Activated CD8-positive, alpha-beta memory T cell treated with anti-CD3 and anti-CD28 coated beads for 36 hours (primary cell): ENCODE results near the gene EEF1AKMT3. TPM values are rescaled to one million over a fixed set of nuclear protein-coding genes. Genes with fewer than 3 reads are reported as not detected.
"Not testable (repeated sequence)": the region's sequence is repeated elsewhere in the genome, so short reads cannot be mapped to it uniquely, and the experiment has no call there.

Source experiments
- CTCF ChIA-PET: fragments of 350-600 bp; sonication (Branson Sonifier 250); formaldehyde crosslinking; loops from one replicate; lab custom pipeline; 2021; ENCODE audit warnings: antibody characterized with exemption; lab: Charles Lee
- POLR2A ChIA-PET: fragments of 350-600 bp; sonication (Branson Sonifier 250); formaldehyde crosslinking; loops from one replicate; lab custom pipeline; 2021; ENCODE audit warnings: antibody characterized with exemption; lab: Charles Lee
- total RNA-seq, 2 experiments: library from RNA; stranded (reverse); gene quantifications; one replicate each; pipeline ENCODE4 v1.2.3, GENCODE V29; 2021

Gene EEF1AKMT3
- total RNA-seq, 2 experiments from 2014 or later, result 4.2 to 5.0 TPM

DNA sequence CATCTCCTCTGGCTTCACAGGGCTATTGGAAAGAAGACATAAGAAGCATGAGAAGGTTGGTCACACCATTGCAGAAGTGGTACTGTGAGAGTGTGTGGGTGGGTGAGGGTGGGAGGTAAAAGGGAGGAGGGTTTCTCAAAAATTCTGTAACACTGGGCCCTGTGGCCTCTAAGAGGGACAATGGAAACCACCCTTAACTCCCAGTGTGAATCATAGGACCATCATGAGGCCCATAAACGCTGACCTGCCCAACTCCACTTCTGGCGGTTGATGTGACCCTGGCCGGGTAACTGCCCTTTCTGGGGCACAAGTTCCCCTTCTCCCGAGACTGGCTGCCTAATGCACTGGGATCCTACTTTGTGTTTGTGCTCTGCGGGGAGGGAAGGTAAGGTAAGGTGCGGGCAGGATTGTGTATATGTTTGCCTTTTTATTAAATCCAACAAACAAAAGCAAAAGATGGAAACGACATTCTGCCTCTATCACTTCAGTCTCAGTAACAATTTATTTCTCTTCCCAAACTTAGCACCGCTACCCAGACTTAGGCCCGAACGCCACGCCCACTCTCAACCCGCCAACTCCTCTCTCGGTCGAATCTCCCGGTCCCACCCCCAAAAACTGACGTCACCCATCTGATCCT is 1.1 kb upstream of the EEF1AKMT3 start:
- ChIA-PET POLR2A (interaction anchor here (0.7 to 1.0 kb wide), 3 partner anchors 10 to 141 kb away, joined by 3 to 6 read pairs (median 3); no protein-coding TSS in a partner anchor), CTCF (interaction anchor here (0.8 to 1.6 kb wide), 4 partner anchors 12 to 134 kb away, joined by 4 to 6 read pairs (median 6); partner anchors contain the start of gene TSFM)

DNA sequence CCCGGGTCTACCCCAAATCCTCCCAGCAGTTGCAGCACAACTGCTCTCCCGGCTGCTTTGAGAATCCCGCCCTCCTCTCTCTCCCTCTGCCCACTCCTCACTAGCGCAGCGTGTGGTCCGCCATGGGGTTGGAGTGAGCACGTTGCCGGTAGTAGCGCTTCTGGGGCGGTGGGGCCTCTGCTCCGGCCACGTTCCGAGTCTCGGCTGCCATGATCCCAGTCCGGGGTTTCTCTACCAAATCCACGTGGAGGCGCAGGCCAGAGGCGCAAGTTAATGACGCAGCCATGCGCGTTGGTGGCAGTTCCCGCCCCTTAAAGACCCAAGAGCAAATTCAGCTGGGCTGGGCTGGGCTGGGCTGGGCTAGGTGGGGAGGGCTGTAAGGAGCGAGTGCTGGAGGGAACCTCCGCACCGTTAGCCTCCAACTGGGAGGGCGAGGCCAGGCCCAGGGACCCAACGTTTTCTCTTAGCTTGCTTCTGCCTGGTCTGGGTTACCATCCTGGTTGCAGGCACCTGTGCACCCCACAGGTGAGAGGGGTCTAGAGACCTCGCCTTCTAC is 463 bp upstream of the EEF1AKMT3 start, which contains the start of gene METTL1:
Gene METTL1 (minus strand): TSS at position 233 of the 556 bp plus-strand sequence. CDS start 22 bp downstream, at position 211.
- POLR2A ChIA-PET, result interaction anchor here (0.6 to 1.5 kb wide), 6 partner anchors 9 to 169 kb away, joined by 3 to 6 read pairs (median 4); partner anchors contain the start of gene ATP23

DNA sequence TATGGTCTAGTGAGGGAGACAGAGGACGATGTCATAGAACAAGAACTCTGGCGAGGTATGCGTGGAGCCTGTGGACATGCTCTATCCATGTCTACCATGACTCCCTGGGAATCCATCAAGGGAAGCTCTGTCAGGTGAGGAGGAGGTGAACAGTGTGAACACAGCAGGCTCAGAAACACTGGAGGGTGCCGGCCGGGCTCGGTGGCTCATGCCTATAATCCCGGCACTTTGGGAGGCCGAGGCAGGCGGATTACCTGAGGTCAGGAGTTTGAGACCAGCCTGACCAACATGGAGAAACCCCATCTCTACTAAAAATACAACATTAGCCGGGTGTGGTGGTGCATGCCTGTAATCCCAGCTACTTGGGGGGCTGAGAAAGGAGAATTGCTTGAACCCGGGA is 2.2 kb downstream of the EEF1AKMT3 start:
- CTCF ChIA-PET, result interaction anchor here (0.6 kb wide), 1 partner anchor 99 kb away, joined by 4 read pairs; no protein-coding TSS in a partner anchor
- POLR2A ChIA-PET, result not testable (repeated sequence)

More for the DNA sequence above, 463 bp upstream of the EEF1AKMT3 start, which contains the start of gene METTL1:
- CTCF ChIA-PET, result interaction anchor here (0.8 to 1.5 kb wide), 3 partner anchors 11 to 133 kb away, joined by 5 to 6 read pairs (median 6); partner anchors contain the start of gene TSFM

DNA sequence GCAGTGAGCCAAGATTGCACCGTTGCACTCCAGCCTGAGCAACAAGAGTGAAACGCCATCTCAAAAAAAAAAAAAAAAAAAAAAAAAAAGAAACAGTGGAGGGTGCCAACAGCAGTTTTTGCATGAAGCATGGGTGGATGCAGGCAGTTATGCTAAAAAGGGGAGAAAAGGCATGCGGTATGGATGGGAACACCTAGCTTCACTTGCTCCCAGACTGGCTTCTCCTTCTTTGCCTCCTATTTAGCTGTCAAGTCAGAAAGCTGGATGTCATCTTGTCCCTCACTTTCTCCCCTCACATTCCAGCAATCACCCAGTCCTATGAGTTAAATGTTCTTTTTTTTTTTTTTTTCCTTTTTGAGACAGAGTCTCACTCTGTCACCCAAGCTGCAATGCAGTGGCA is 2.6 kb downstream of the EEF1AKMT3 start:
- ChIA-PET POLR2A (no interaction called here), CTCF (interaction anchor here (0.6 to 1.3 kb wide), 2 partner anchors 18 to 98 kb away, joined by 4 to 6 read pairs; no protein-coding TSS in a partner anchor)

DNA sequence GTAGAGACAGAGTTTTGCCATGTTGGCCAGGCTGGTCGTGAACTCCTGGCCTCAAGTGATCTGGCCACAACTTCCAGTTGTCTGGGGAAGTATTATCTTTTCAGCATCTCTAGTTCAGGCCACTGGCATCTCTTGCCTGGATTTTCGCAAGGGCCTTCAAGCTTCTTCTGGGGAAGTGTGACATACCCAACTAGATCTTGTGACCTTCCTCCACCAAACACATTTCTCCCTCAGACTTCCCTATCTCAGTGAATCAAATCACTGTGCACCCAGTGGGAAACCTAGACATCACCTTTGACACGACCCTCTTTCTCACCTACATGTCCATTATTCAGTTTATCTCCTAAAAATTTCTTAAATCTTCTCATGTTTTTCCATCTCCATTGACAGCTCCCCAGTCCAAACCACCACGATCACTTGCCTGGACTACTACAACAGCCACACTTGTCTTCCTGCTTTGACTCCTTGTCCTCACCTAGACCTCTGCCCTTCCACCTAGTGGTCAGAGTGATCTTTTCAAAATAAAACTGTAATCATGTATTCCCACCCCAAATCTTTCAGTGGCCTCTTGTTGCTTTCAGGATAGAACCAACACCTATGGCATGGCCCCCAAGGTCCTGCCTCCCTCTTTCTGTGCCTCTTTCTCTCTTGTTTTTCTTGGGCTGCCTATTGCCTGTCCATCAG is 3.3 kb downstream of the EEF1AKMT3 start:
- POLR2A ChIA-PET, result no interaction called here
- CTCF ChIA-PET, result interaction anchor here (1.3 to 2.1 kb wide), 2 partner anchors 10 to 19 kb away, joined by 6 to 11 read pairs; no protein-coding TSS in a partner anchor

DNA sequence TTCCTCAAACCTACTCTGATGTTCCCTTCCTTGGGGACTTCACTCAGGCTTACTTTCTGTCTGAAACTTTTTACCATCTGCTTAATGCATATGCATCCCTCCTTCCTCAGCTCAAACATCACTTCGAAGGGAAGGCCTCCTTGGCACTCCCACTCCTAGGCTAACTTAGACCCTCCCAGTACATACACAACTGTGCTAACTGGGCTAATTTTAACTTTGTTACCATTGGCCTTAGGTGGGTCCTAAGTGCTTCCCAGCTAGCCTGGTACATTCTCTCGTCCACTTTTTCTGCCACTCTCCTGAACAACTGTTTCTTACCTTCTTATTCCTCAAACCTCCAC is 3.8 kb downstream of the EEF1AKMT3 start:
- ChIA-PET POLR2A (no interaction called here), CTCF (interaction anchor here (1.3 to 2.1 kb wide), 2 partner anchors 11 to 20 kb away, joined by 6 to 11 read pairs; no protein-coding TSS in a partner anchor)

DNA sequence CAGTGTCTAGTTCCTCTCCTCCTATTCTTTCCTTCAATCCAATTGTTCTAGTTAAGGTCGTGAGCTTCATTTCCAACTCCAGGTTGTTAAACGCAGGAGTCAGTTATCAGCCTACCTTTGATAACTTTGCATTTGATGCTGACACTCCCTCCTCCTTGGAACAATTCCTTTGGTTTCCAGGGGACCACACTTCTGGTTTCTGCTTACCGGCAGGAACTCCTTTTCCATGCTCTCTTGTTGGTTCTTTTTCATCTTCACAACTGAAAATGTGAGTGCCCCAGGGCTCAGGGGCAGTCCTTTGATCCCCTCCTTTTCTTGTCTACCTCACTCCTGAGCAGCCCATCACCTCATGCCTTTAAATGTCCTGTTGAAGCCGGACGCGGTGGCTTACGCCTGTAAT is 5.0 kb downstream of the EEF1AKMT3 start:
- CTCF ChIA-PET, result interaction anchor here (0.7 to 2.1 kb wide), 2 partner anchors 12 to 156 kb away, joined by 3 to 11 read pairs; no protein-coding TSS in a partner anchor
- POLR2A ChIA-PET, result no interaction called here

DNA sequence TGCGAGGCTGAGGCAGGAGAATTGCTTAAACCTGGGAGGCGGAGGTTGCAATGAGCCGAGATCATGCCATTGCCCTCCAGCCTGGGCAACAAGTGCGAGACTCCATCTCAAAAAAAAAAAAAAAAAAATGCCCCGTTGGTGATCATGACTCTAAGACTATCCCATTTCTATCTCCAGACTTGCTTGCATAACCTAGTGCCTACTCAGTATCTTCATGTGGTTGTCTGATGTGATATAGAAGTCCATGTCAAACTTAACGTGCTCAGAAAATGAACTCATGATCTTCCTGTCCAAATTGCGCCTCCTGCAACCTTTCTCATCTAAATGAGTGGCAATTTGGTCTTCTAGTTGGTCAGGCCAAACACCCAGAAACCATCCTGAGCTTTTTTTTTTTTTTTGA is 5.5 kb downstream of the EEF1AKMT3 start:
- POLR2A ChIA-PET, result no interaction called here
- CTCF ChIA-PET, result interaction anchor here (0.7 to 2.1 kb wide), 4 partner anchors 13 to 1877 kb away, joined by 3 to 11 read pairs (median 3); no protein-coding TSS in a partner anchor

DNA sequence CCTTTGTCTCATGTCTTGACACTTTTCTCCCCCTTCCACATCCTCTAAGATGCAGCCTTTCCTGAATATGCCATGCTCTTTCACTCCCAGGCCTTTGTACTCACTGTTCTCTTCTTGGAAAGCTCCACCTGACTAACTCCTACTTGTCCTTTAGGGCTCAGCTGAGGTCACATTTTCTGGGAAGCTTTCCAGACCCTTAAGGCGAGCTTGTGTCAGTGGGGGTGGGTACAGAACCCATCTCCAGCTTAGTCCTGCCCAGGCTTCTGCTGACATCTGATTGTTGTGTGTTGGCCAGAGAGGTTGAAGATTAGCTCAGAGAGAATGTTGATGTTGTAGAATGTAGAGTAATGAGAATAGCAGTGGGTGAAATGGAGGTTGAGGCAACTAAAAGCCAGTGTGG is 7.3 kb downstream of the EEF1AKMT3 start:
- ChIA-PET POLR2A (no interaction called here), CTCF (interaction anchor here (1.0 to 1.3 kb wide), 2 partner anchors 20 to 23 kb away, joined by 3 to 4 read pairs; no protein-coding TSS in a partner anchor)

DNA sequence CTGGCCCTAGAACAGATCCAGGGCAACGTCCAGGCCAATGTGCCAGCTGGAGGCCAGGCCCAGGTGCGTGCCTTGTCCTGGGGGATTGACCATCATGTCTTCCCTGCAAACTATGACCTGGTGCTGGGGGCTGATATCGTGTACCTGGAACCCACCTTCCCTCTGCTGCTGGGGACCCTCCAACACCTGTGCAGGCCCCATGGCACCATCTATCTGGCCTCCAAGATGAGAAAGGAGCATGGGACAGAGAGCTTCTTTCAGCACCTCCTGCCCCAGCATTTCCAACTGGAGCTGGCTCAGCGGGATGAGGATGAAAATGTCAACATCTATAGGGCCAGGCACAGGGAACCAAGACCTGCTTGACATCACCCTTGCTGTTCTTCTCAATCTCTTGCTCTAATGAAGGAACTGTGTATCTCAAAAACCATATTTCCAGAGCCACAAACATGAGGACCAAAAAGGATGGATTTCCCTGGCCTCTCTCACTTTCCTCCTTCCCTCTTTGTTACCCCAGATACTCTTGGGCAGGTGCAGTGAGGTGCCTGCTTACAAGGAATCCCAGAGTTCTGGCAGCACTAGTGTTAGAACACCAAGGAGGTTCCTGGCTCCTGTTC is 8.0 kb downstream of the EEF1AKMT3 start:
- ChIA-PET CTCF (interaction anchor here (1.3 kb wide), 1 partner anchor 21 kb away, joined by 3 read pairs; no protein-coding TSS in a partner anchor), POLR2A (interaction anchor here (1.5 kb wide), 1 partner anchor 8 kb away, joined by 6 read pairs; the partner anchor contains the start of genes EEF1AKMT3 and METTL1)

DNA sequence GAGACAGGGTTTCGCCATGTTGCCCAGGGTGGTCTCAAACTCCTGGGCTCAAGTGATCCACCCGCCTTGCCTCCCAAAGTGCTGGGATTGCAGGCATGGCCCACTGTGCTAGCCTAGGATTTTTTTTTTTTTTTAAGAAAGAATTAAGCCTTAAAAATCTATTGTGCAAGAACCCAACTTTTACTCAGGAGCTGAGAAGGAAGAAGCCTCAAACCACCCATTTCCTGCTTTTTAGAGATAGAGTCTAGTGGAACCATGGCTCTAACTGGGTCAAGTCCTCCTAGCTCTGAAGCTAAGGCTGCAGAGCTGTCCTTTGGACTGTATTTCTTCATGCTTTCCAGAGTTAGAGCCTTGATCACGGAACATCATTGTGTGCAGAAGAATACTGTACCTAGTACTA is 8.8 kb downstream of the EEF1AKMT3 start:
- ChIA-PET POLR2A (interaction anchor here (0.7 to 1.5 kb wide), 2 partner anchors 9 to 1139 kb away, joined by 4 to 6 read pairs; partner anchors contain the start of genes EEF1AKMT3 and METTL1), CTCF (interaction anchor here (0.8 to 1.1 kb wide), 2 partner anchors 37 to 124 kb away, joined by 3 to 4 read pairs; partner anchors contain the start of gene AVIL)

DNA sequence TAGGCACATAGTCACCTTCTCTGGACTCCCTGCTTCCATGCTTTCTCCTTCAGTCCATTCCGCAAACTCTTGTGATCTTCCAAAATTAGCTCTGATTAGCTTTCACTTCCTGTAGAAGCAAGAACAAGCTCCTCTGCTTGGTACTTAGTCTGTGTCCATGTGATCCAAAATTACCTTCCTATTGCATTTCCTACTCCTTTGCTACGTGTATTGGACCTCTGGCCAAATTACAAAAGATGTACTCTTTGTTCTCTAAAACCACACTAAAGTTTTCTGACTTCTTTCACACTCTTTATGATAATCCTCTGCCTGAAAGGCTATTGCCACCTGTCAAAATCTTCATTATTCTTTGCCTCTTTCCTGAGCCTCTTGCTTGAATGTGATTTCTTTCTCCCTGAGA is 9.4 kb downstream of the EEF1AKMT3 start:
- POLR2A ChIA-PET, result interaction anchor here (0.7 to 1.5 kb wide), 2 partner anchors 10 to 1139 kb away, joined by 4 to 6 read pairs; partner anchors contain the start of genes EEF1AKMT3 and METTL1

DNA sequence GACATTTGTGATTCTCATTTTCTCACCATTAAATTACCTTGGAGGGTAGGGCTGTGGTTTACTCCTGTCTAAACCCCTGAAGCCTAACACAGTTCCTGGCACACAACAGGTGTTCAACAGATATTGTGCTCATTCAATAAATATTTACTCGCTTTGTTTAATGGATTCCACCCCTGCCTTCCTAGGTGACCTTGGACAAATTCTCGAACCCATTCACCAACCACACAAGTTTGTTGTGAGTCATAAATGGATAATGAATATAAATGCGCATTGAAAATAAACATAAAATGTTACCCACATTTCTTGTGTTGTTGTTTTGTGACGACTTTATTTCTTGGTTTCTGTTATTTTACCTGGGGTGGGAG is 9.8 kb downstream of the EEF1AKMT3 start:
- ChIA-PET CTCF (interaction anchor here (0.8 to 1.3 kb wide), 9 partner anchors 9 to 123 kb away, joined by 3 to 8 read pairs (median 4); partner anchors contain the start of genes EEF1AKMT3 and METTL1), POLR2A (no interaction called here)

More for the DNA sequence above, 9.4 kb downstream of the EEF1AKMT3 start:
- CTCF ChIA-PET, result interaction anchor here (0.8 to 1.1 kb wide), 2 partner anchors 37 to 123 kb away, joined by 3 to 4 read pairs; partner anchors contain the start of gene AVIL

DNA sequence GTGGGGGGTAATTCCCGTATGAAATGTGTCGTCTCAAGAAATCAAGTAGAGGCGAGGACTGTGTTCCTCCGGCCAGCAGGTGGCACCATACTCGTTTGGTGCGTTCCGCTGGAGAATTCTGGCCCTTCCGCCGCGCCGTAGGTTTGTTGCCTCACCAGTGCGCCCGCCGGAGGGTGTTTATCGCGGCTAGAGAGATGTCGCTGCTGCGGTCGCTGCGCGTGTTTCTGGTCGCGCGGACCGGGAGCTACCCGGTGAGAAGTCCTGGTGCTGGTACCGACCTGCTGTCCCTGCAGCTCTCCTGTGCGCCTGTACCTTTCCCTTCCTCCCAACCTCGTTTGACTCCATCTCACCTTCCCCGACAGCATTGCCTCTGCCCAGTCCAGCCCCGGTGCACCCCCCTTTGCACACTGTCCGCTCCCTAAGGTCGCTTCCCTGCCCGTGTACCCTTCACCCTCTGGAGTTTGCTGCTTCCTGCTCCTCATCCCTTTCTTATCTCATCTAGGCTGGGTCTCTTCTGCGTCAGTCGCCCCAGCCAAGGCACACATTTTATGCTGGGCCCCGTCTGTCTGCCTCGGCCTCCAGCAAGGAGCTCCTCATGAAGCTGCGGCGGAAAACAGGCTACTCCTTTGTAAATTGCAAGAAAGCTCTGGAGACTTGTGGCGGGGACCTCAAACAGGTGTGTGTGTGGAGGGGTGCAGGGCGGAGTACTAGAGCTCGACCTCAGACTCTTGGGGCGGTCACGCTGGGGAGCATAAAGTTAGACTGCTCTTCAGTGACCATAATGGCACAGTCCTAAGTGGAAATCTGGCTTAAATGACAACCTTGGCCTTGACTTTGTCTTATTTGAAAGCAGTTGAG is 10.4 kb downstream of the EEF1AKMT3 start, which contains the start of gene TSFM:
Gene TSFM (plus strand): TSS at position 180 of the 858 bp plus-strand sequence. CDS start 15 bp downstream, at position 195.
- ChIA-PET POLR2A (interaction anchor here (0.5 to 0.9 kb wide), 4 partner anchors 11 to 118 kb away, joined by 3 to 6 read pairs (median 3); partner anchors contain the start of genes CTDSP2, EEF1AKMT3 and METTL1), CTCF (interaction anchor here (0.6 to 1.3 kb wide), 13 partner anchors 9 to 122 kb away, joined by 3 to 8 read pairs (median 3); partner anchors contain the start of genes EEF1AKMT3, METTL1 and TSPAN31)

DNA sequence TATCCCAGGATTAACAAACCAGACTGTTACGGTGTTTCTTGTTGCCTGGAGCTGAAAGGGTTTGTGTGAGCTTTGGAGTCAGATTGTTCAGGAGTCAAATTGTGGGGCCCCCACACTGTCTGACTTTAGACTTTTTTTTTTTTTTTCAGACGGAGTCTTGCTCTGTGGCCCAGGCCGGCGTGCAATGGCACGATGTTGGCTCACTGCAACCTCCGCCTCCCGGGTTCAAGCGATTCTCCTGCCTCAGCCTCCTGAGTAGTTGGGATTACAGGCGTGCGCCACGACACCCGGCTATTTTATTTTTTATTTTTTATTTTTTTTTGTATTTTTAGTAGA is 11.0 kb downstream of the EEF1AKMT3 start:
- ChIA-PET CTCF (interaction anchor here (0.7 to 1.3 kb wide), 11 partner anchors 10 to 122 kb away, joined by 3 to 8 read pairs (median 3); partner anchors contain the start of genes EEF1AKMT3 and METTL1), POLR2A (interaction anchor here (0.6 to 0.9 kb wide), 3 partner anchors 11 to 118 kb away, joined by 3 to 6 read pairs (median 3); partner anchors contain the start of genes CTDSP2, EEF1AKMT3 and METTL1)

DNA sequence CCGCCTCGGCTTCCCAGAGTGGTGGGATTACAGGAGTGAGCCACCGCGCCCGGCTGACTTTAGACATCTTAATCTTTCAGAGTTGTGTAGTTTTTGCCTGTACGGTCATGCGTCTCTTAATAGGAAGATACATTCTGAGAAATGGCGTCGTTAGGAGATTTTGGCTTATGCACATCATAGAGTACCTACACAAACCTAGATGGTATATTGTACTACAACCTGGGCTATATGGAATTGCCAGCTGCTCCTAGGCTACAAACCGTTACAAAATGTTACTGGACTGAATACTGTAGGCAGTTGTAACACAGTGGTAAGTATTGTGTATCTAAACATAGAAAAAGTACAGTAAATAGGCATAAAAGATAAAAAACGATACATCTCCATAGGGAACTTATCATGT is 11.4 kb downstream of the EEF1AKMT3 start:
- CTCF ChIA-PET, result interaction anchor here (1.0 kb wide), 1 partner anchor 49 kb away, joined by 3 read pairs; no protein-coding TSS in a partner anchor
- POLR2A ChIA-PET, result interaction anchor here (0.6 kb wide), 1 partner anchor 117 kb away, joined by 6 read pairs; no protein-coding TSS in a partner anchor
